SU-DHL-6 (cell line): ENCODE data around the gene TOX2.

Experiments used
- H2AFZ ChIP-seq: fragments of 200-600 bp; sonication (generic); 2 replicates; pipeline ENCODE4 v1.6.1; 2014; ENCODE audit warnings: low read depth, mild to moderate bottlenecking, moderate library complexity, mixed read lengths, antibody characterized with exemption, low read length; ENCODE audit not compliant: severe bottlenecking
- H3F3A ChIP-seq: fragments of 200-600 bp; shearing (Covaris generic); 2 replicates; pipeline ENCODE4 v1.6.0; 2016; ENCODE audit warnings: antibody characterized with exemption, mild to moderate bottlenecking; ENCODE audit not compliant: insufficient read depth
- H3K27ac ChIP-seq: fragments of 200-600 bp; sonication (generic); 2 replicates; pipeline ENCODE4 v1.5.1; 2016; ENCODE audit warnings: low read depth, mild to moderate bottlenecking, low read length, moderate library complexity, mixed read lengths
- H3K27me3 ChIP-seq: fragments of 200-600 bp; sonication (generic), shearing (Covaris generic); 2 replicates; pipeline ENCODE4 v1.6.0; 2014; ENCODE audit warnings: mild to moderate bottlenecking, low read length
- H3K36me3 ChIP-seq: fragments of 200-600 bp; sonication (generic); 2 replicates; pipeline ENCODE4 v1.6.1; 2014; ENCODE audit warnings: mild to moderate bottlenecking, low read length, mixed read lengths
- H3K4me2 ChIP-seq: fragments of 300-600, 200-600 bp; shearing (Covaris generic), sonication (generic); 2 replicates; pipeline ENCODE4 v1.6.0; 2014; ENCODE audit warnings: low read length, low read depth, mild to moderate bottlenecking; ENCODE audit not compliant: poor library complexity, severe bottlenecking
- H3K4me3 ChIP-seq: fragments of 200-600 bp; sonication (generic); 2 replicates; pipeline ENCODE4 v1.5.1; 2014; ENCODE audit warnings: antibody characterized with exemption, low read length, mild to moderate bottlenecking, mixed read lengths; ENCODE audit not compliant: insufficient read depth, poor library complexity, severe bottlenecking
- H3K79me2 ChIP-seq: fragments of 200-600 bp; sonication (generic); 2 replicates; pipeline ENCODE4 v1.6.1; 2014; ENCODE audit warnings: mild to moderate bottlenecking, low read length, moderate library complexity; ENCODE audit not compliant: insufficient read depth
- H3K9ac ChIP-seq: fragments of 200-600 bp; sonication (generic); 2 replicates; pipeline ENCODE4 v1.7.0; 2014; ENCODE audit warnings: mild to moderate bottlenecking, low read length
- H3K9me2 ChIP-seq: fragments of 200-600 bp; sonication (generic); replicated peaks from 2 replicates; pipeline ENCODE4 v1.6.1; 2014; ENCODE audit warnings: low read length; ENCODE audit not compliant: insufficient read depth
- H3K9me3 ChIP-seq: fragments of 200-600 bp; sonication (generic); 2 replicates; pipeline ENCODE4 v1.6.1; 2014; ENCODE audit warnings: low read length, mixed read lengths; ENCODE audit not compliant: insufficient read depth
- H4K20me1 ChIP-seq: fragments of 200-600 bp; sonication (generic); 2 replicates; pipeline ENCODE4 v1.6.1; 2014; ENCODE audit warnings: low read depth, mild to moderate bottlenecking, antibody characterized with exemption, low read length, moderate library complexity, mixed read lengths
- CTCF ChIP-seq: fragments of 200-600 bp; sonication (generic); IDR thresholded peaks from one replicate; pipeline ENCODE4 v1.5.1; 2017; ENCODE audit warnings: antibody characterized with exemption, mild to moderate bottlenecking, low read length, moderate library complexity; ENCODE audit not compliant: insufficient read depth, poor library complexity, severe bottlenecking
- EZH2phosphoT487 ChIP-seq: fragments of 200-600 bp; sonication (generic), shearing (Covaris generic); conservative IDR thresholded peaks from 2 replicates; pipeline ENCODE4 v1.6.1; 2018; ENCODE audit warnings: mild to moderate bottlenecking, antibody characterized with exemption, low read length, moderate library complexity, mixed read lengths

Gene TOX2

GRCh38 chr20:44087051-44087856 is 172.6 kb downstream of the TOX2 start:
- no peak overlapping the region for H2AFZ ChIP-seq
- H3K4me2 ChIP-seq, result no peak overlapping the region
- no peak overlapping the region for H3K4me3 ChIP-seq
- no peaks in the 10 kb centered on the region for H4K20me1 ChIP-seq
- no peaks in the 10 kb centered on the region for H3K9me2 ChIP-seq
- TF ChIP-seq CTCF (no peak), EZH2phosphoT487 (no peak)
- H3K79me2 ChIP-seq, result no peaks in the 10 kb centered on the region
- no peaks in the 10 kb centered on the region for H3F3A ChIP-seq
- H3K27ac ChIP-seq, result no peak overlapping the region
- no peak overlapping the region for H3K9ac ChIP-seq
- no peaks in the 10 kb centered on the region for H3K9me3 ChIP-seq
- H3K36me3 ChIP-seq, result no peaks in the 10 kb centered on the region
- H3K27me3 ChIP-seq, result no peaks in the 10 kb centered on the region

GRCh38 chr20:44087857-44088120 is 173.1 kb downstream of the TOX2 start:
- no peaks in the 10 kb centered on the region for H3K79me2 ChIP-seq
- no peaks in the 10 kb centered on the region for H3K9me2 ChIP-seq
- no peaks in the 10 kb centered on the region for H3K9me3 ChIP-seq
- H3K36me3 ChIP-seq, result no peaks in the 10 kb centered on the region
- H3F3A ChIP-seq, result no peaks in the 10 kb centered on the region
- no peak overlapping the region for H3K4me2 ChIP-seq
- no peak overlapping the region for H3K27ac ChIP-seq
- H3K27me3 ChIP-seq, result no peaks in the 10 kb centered on the region
- H4K20me1 ChIP-seq, result no peaks in the 10 kb centered on the region
- no peak overlapping the region for H2AFZ ChIP-seq
- H3K9ac ChIP-seq, result no peak overlapping the region
- H3K4me3 ChIP-seq, result no peak overlapping the region
- TF ChIP-seq EZH2phosphoT487 (no peak), CTCF (no peak)

GRCh38 chr20:44089987-44090674 is 175.5 kb downstream of the TOX2 start:
- Histone ChIP-seq H3K27me3 (no peaks in the 10 kb centered on the region), H3K4me3 (no peak overlapping the region), H3K27ac (no peak overlapping the region), H3F3A (no peaks in the 10 kb centered on the region), H3K9ac (no peak overlapping the region), H3K79me2 (no peaks in the 10 kb centered on the region), H3K36me3 (no peaks in the 10 kb centered on the region), H4K20me1 (no peaks in the 10 kb centered on the region), H2AFZ (peak overlapping the region; percentile 66), H3K4me2 (peak overlapping the region; percentile 33), H3K9me2 (no peaks in the 10 kb centered on the region), H3K9me3 (no peaks in the 10 kb centered on the region)
- TF ChIP-seq CTCF, result no peak
- TF ChIP-seq EZH2phosphoT487, result no peak
